Gastroesophageal sphincter (tissue), 4 donors: ENCODE data around the gene TACR3. TPM values are rescaled to one million over a fixed set of nuclear protein-coding genes. Genes with fewer than 3 reads are reported as not detected.
"Not testable (repeated sequence)": the region's sequence is repeated elsewhere in the genome, so short reads cannot be mapped to it uniquely, and the experiment has no call there.

Source experiments
- ATAC-seq: fragments of 150-250 bp; one replicate; pipeline ENCODE4 v1.9.1; 2016; ENCODE audit warnings: mild to moderate bottlenecking, moderate library complexity
- H3K27ac ChIP-seq, 4 donors: fragments of 200-600 bp; sonication (generic) in 3 of 4; 1 replicate in 3 of 4; 2 replicates in 1 of 4; pipeline ENCODE4 v1.5.1; 2016 to 2019
- H3K27me3 ChIP-seq: fragments of 200-600 bp; sonication (generic); one replicate; pipeline ENCODE4 v1.5.1; 2019
- H3K36me3 ChIP-seq, 2 donors: fragments of 200-600 bp; sonication (generic); one replicate each; pipeline ENCODE4 v1.5.1; 2019; ENCODE audit warnings: control low read depth in 1 of 2
- H3K4me1 ChIP-seq, 3 donors: fragments of 200-600 bp; sonication (generic); 1 replicate in 2 of 3; 2 replicates in 1 of 3; pipeline ENCODE4 v1.5.1; 2016 to 2019; ENCODE audit warnings: control low read depth in 2 of 3
- H3K4me3 ChIP-seq, 2 donors: fragments of 200-600 bp; sonication (generic); one replicate each; pipeline ENCODE4 v1.5.1; 2019; ENCODE audit warnings: mild to moderate bottlenecking in 1 of 2, moderate library complexity in 1 of 2
- H3K9me3 ChIP-seq, 3 donors: fragments of 200-600 bp; sonication (generic); one replicate each; pipeline ENCODE4 v1.5.1; 2017 to 2019; ENCODE audit warnings: control low read depth in 2 of 3
- CTCF ChIP-seq, 4 experiments: fragments of 200-600 bp in 2 of 4; fragments of 450-650 bp in 2 of 4; sonication (generic) in 1 of 4; IDR thresholded peaks; one replicate each; pipeline ENCODE4 v1.5.1; 2017 to 2019; ENCODE audit warnings: antibody characterized with exemption in 4 of 4, mild to moderate bottlenecking in 2 of 4, moderate library complexity in 2 of 4
- EP300 ChIP-seq: sonication (generic); formaldehyde crosslinking; IDR thresholded peaks from one replicate; pipeline ENCODE4 v1.6.1; 2017; ENCODE audit warnings: antibody characterized with exemption, mild to moderate bottlenecking
- POLR2A ChIP-seq, 2 donors: fragments of 450-650 bp; IDR thresholded peaks; one replicate each; pipeline ENCODE4 v1.6.1; 2017; ENCODE audit warnings: antibody characterized with exemption in 2 of 2, mild to moderate bottlenecking in 2 of 2, moderate library complexity in 1 of 2
- POLR2AphosphoS5 ChIP-seq: sonication (generic); formaldehyde crosslinking; IDR thresholded peaks from one replicate; pipeline ENCODE4 v1.6.1; 2017; ENCODE audit warnings: antibody characterized with exemption
- WGBS, 2 donors: methylation state at CpG; one replicate each; pipeline ENCODE4 v1.1.5; 2018; ENCODE audit warnings: low coverage in 1 of 2; 5-methylcytosine and 5-hydroxymethylcytosine counted together
- total RNA-seq, 4 donors: library from RNA; depleted of rRNA; stranded (reverse); fragments of >200 nt; gene quantifications; one replicate each; pipeline ENCODE4 v1.1.0, GENCODE V29; 2016

Gene TACR3
- total RNA-seq, 4 donors from 2014 or later = not detected

GRCh38 chr4:103753868-103754653, 34.3 kb upstream of the TACR3 start:
- H3K27ac ChIP-seq = no peak overlapping the region
- H3K27me3 ChIP-seq = no peaks in the 10 kb centered on the region
- no peak for TF ChIP-seq POLR2A (IDR thresholded peaks at IDR 0.05)
- no peak for TF ChIP-seq EP300
- no peak for TF ChIP-seq POLR2AphosphoS5
- 83 to 100% methylated on average over 1 to 2 of the region's 7 CpGs for WGBS, 2 donors
- no peak overlapping the region for H3K4me3 ChIP-seq
- H3K36me3 ChIP-seq = no peaks in the 10 kb centered on the region
- ATAC-seq = no peak
- no peaks in the 10 kb centered on the region for H3K4me1 ChIP-seq
- no peaks in the 10 kb centered on the region for H3K9me3 ChIP-seq

- not testable (repeated sequence) for H3K4me3 ChIP-seq, ATAC-seq, H3K27ac ChIP-seq, H3K9me3 ChIP-seq, H3K36me3 ChIP-seq
- no CpG with 5 or more reads among the region's 27 CpGs for WGBS, 2 donors
- Histone ChIP-seq H3K27me3 (peaks cover 20% of the 10 kb centered on the region), H3K4me1 (peaks cover 0 to 15% (median 0%) of the 10 kb centered on the region in 3 donors)
Measured at GRCh38 chr4:103723150-103723549, 3.4 kb upstream of the TACR3 start.

- ATAC-seq = no peak
- Histone ChIP-seq H3K27ac (no peak overlapping the region), H3K36me3 (no peaks in the 10 kb centered on the region), H3K4me3 (no peak overlapping the region), H3K4me1 (peaks cover 0 to 15% (median 0%) of the 10 kb centered on the region in 3 donors), H3K9me3 (no peaks in the 10 kb centered on the region), H3K27me3 (peaks cover 16% of the 10 kb centered on the region)
- 92 to 96% methylated on average over 2 to 3 of the region's 3 CpGs for WGBS, 2 donors
- TF ChIP-seq POLR2AphosphoS5 = no peak
- TF ChIP-seq CTCF (IDR thresholded peaks at IDR 0.05) = no peak
- no peak for TF ChIP-seq EP300
- no peak for TF ChIP-seq POLR2A (IDR thresholded peaks at IDR 0.05)
Measured at GRCh38 chr4:103721251-103721650, 1.5 kb upstream of the TACR3 start.

GRCh38 chr4:103720661-103721060, 876 bp upstream of the TACR3 start:
- 53 to 57% methylated on average over 2 to 8 of the region's 8 CpGs for WGBS, 2 donors
- Histone ChIP-seq H3K36me3 (no peaks in the 10 kb centered on the region), H3K27ac (no peak overlapping the region), H3K4me1 (peaks cover 0 to 15% (median 0%) of the 10 kb centered on the region in 3 donors), H3K27me3 (peaks cover 16% of the 10 kb centered on the region), H3K4me3 (no peak overlapping the region), H3K9me3 (no peaks in the 10 kb centered on the region)
- ATAC-seq = no peak
- TF ChIP-seq POLR2A (IDR thresholded peaks at IDR 0.05) (no peak), POLR2AphosphoS5 (no peak), CTCF (IDR thresholded peaks at IDR 0.05) (no peak), EP300 (no peak)

GRCh38 chr4:103719105-103719829, 518 bp downstream of the TACR3 start:
- no peaks in the 10 kb centered on the region for H3K36me3 ChIP-seq
- peaks cover 0 to 15% (median 0%) of the 10 kb centered on the region in 3 donors for H3K4me1 ChIP-seq
- peaks cover 16% of the 10 kb centered on the region for H3K27me3 ChIP-seq
- peak overlapping the region in 1 of 2 donors; percentile 33 for H3K4me3 ChIP-seq
- no peaks in the 10 kb centered on the region for H3K9me3 ChIP-seq
- ATAC-seq = no peak
- WGBS, 2 donors = 9 to 20% methylated on average over 9 to 12 of the region's 39 CpGs
- TF ChIP-seq POLR2AphosphoS5 (no peak), CTCF (IDR thresholded peaks at IDR 0.05) (no peak), POLR2A (IDR thresholded peaks at IDR 0.05) (no peak), EP300 (no peak)
- H3K27ac ChIP-seq = no peak overlapping the region

GRCh38 chr4:103692615-103693014, 27.2 kb downstream of the TACR3 start:
- Histone ChIP-seq H3K9me3 (no peaks in the 10 kb centered on the region), H3K27ac (no peak overlapping the region), H3K4me1 (no peaks in the 10 kb centered on the region), H3K36me3 (no peaks in the 10 kb centered on the region), H3K4me3 (no peak overlapping the region), H3K27me3 (no peaks in the 10 kb centered on the region)
- TF ChIP-seq EP300 (no peak), POLR2A (IDR thresholded peaks at IDR 0.05) (no peak), CTCF (IDR thresholded peaks at IDR 0.05) (no peak), POLR2AphosphoS5 (no peak)
- ATAC-seq = no peak
